Measurements from ENCODE around the gene STRIT1.

Gene STRIT1

DNA sequence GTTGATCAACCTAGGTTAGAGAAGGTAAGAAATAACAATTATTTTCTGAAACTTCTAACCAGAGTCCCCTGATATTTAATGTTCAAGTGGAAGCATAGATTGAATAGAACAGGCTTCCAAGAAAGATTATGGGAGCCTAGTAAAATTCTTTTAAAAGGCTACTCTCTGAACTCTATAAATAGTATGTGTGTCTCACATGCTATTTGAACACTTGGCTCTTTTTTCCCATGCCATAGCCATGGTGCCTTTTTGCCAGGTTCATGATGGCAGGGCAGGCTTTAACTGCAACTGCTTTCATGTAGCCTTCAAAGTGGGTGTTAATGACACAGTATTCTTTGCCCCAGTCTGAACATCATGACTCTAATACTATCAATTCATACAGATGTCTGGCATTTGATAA, 22.9 kb upstream of the STRIT1 start:
- Histone ChIP-seq H3K4me3 (IDR thresholded peaks at IDR 0.05; ENCODE audit: insufficient read depth, low read depth, low read length) (no peak overlapping the region), H3K4me2 (no peak overlapping the region), H3K36me3 (ENCODE audit: insufficient read depth) (no peaks in the 10 kb centered on the region), H4K20me1 (ENCODE audit: insufficient read depth) (no peaks in the 10 kb centered on the region), H3K27me3 (ENCODE audit: insufficient read depth, low read depth) (no peaks in the 10 kb centered on the region), H3K79me2 (ENCODE audit: insufficient read depth, low read depth) (no peaks in the 10 kb centered on the region), H3K27ac (no peak overlapping the region), H3K4me1 (ENCODE audit: low read depth, poor library complexity, severe bottlenecking) (peaks cover 9% of the 10 kb centered on the region), H2AFZ (ENCODE audit: low read depth) (no peak overlapping the region), H3K9ac (no peak overlapping the region)
- TF ChIP-seq, protein P1, sequence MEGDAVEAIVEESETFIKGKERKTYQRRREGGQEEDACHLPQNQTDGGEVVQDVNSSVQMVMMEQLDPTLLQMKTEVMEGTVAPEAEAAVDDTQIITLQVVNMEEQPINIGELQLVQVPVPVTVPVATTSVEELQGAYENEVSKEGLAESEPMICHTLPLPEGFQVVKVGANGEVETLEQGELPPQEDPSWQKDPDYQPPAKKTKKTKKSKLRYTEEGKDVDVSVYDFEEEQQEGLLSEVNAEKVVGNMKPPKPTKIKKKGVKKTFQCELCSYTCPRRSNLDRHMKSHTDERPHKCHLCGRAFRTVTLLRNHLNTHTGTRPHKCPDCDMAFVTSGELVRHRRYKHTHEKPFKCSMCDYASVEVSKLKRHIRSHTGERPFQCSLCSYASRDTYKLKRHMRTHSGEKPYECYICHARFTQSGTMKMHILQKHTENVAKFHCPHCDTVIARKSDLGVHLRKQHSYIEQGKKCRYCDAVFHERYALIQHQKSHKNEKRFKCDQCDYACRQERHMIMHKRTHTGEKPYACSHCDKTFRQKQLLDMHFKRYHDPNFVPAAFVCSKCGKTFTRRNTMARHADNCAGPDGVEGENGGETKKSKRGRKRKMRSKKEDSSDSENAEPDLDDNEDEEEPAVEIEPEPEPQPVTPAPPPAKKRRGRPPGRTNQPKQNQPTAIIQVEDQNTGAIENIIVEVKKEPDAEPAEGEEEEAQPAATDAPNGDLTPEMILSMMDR (conservative IDR thresholded peaks at IDR 0.05; ENCODE audit: low read depth, low read length) = no peak

GRCh38 chr3:155313916-155314315, 20.4 kb upstream of the STRIT1 start:
- Histone ChIP-seq H3K79me2 (ENCODE audit: insufficient read depth, low read depth) (no peaks in the 10 kb centered on the region), H3K9ac (no peak overlapping the region), H2AFZ (ENCODE audit: low read depth) (no peak overlapping the region), H3K27me3 (ENCODE audit: insufficient read depth, low read depth) (no peaks in the 10 kb centered on the region), H3K4me1 (ENCODE audit: low read depth, poor library complexity, severe bottlenecking) (peaks cover 9% of the 10 kb centered on the region), H3K27ac (no peak overlapping the region), H3K36me3 (ENCODE audit: insufficient read depth) (no peaks in the 10 kb centered on the region), H4K20me1 (ENCODE audit: insufficient read depth) (no peaks in the 10 kb centered on the region), H3K4me2 (no peak overlapping the region), H3K4me3 (IDR thresholded peaks at IDR 0.05; ENCODE audit: insufficient read depth, low read depth, low read length) (no peak overlapping the region)
- TF ChIP-seq, protein P1 (conservative IDR thresholded peaks at IDR 0.05; ENCODE audit: low read depth, low read length) = no peak

- H3K79me2 ChIP-seq (ENCODE audit: insufficient read depth, low read depth) = no peaks in the 10 kb centered on the region
- peaks cover 9% of the 10 kb centered on the region for H3K4me1 ChIP-seq (ENCODE audit: low read depth, poor library complexity, severe bottlenecking)
- H3K27ac ChIP-seq = no peak overlapping the region
- H3K9ac ChIP-seq = no peak overlapping the region
- no peaks in the 10 kb centered on the region for H3K27me3 ChIP-seq (ENCODE audit: insufficient read depth, low read depth)
- TF ChIP-seq, protein P1 (conservative IDR thresholded peaks at IDR 0.05; ENCODE audit: low read depth, low read length) = no peak
- H4K20me1 ChIP-seq (ENCODE audit: insufficient read depth) = no peaks in the 10 kb centered on the region
- no peak overlapping the region for H2AFZ ChIP-seq (ENCODE audit: low read depth)
- H3K4me2 ChIP-seq = no peak overlapping the region
- no peaks in the 10 kb centered on the region for H3K36me3 ChIP-seq (ENCODE audit: insufficient read depth)
- no peak overlapping the region for H3K4me3 ChIP-seq (IDR thresholded peaks at IDR 0.05; ENCODE audit: insufficient read depth, low read depth, low read length)
Measured at GRCh38 chr3:155313300-155313699, 19.8 kb upstream of the STRIT1 start.

GRCh38 chr3:155312781-155313180, 19.3 kb upstream of the STRIT1 start:
- Histone ChIP-seq H3K4me2 (no peak overlapping the region), H3K36me3 (ENCODE audit: insufficient read depth) (no peaks in the 10 kb centered on the region), H3K4me3 (IDR thresholded peaks at IDR 0.05; ENCODE audit: insufficient read depth, low read depth, low read length) (no peak overlapping the region), H2AFZ (ENCODE audit: low read depth) (no peak overlapping the region), H3K27me3 (ENCODE audit: insufficient read depth, low read depth) (no peaks in the 10 kb centered on the region), H3K9ac (no peak overlapping the region), H3K79me2 (ENCODE audit: insufficient read depth, low read depth) (no peaks in the 10 kb centered on the region), H3K4me1 (ENCODE audit: low read depth, poor library complexity, severe bottlenecking) (peaks cover 9% of the 10 kb centered on the region), H4K20me1 (ENCODE audit: insufficient read depth) (no peaks in the 10 kb centered on the region), H3K27ac (no peak overlapping the region)
- TF ChIP-seq, protein P1 (conservative IDR thresholded peaks at IDR 0.05; ENCODE audit: low read depth, low read length) = no peak
